Activated CD8-positive, alpha-beta memory T cell treated with anti-CD3 and anti-CD28 coated beads, Interleukin-2, amount 50 U/mL, for 24 hours (primary cell): ENCODE results near the gene NEUROG1.

Experiments used
- DNase-seq: peaks from one replicate; pipeline ENCODE4 v3.0.0-alpha.2; 2020; ENCODE audit errors: extremely low read depth

Gene NEUROG1

GRCh38 chr5:135535820-135536801, at the start of gene NEUROG1:
Gene NEUROG1 (minus strand): TSS chr5:135535964. CDS start chr5:135535690, 274 bp downstream.
- DNase-seq = no peak

- DNase-seq = no peak
Observed at GRCh38 chr5:135584918-135585317, 49.2 kb upstream of the NEUROG1 start.

GRCh38 chr5:135584276-135584675, 48.5 kb upstream of the NEUROG1 start:
- DNase-seq = no peak

- no peak for DNase-seq
Observed at GRCh38 chr5:135582099-135582781, 46.5 kb upstream of the NEUROG1 start.

GRCh38 chr5:135578685-135579341, 43.0 kb upstream of the NEUROG1 start, which contains the start of gene CXCL14:
Gene CXCL14 (minus strand): TSS chr5:135578991. CDS start chr5:135578778, 213 bp downstream.
- no peak for DNase-seq

- DNase-seq = no peak
Observed at GRCh38 chr5:135578305-135578684, 42.5 kb upstream of the NEUROG1 start.

- DNase-seq = no peak
Observed at GRCh38 chr5:135577421-135577820, 41.7 kb upstream of the NEUROG1 start.

- DNase-seq = no peak
Observed at GRCh38 chr5:135576075-135576599, 40.4 kb upstream of the NEUROG1 start.

- no peak for DNase-seq
Observed at GRCh38 chr5:135574493-135574892, 38.7 kb upstream of the NEUROG1 start.

- no peak for DNase-seq
Observed at GRCh38 chr5:135571902-135572301, 36.1 kb upstream of the NEUROG1 start.

GRCh38 chr5:135571066-135571609, 35.4 kb upstream of the NEUROG1 start:
- no peak for DNase-seq

- no peak for DNase-seq
Observed at GRCh38 chr5:135570453-135570764, 34.6 kb upstream of the NEUROG1 start.

GRCh38 chr5:135569755-135570452, 34.1 kb upstream of the NEUROG1 start:
- no peak for DNase-seq

- no peak for DNase-seq
Observed at GRCh38 chr5:135568923-135569360, 33.2 kb upstream of the NEUROG1 start.

GRCh38 chr5:135568246-135568645, 32.5 kb upstream of the NEUROG1 start:
- DNase-seq = no peak

GRCh38 chr5:135567661-135568060, 31.9 kb upstream of the NEUROG1 start:
- no peak for DNase-seq

- DNase-seq = no peak
Observed at GRCh38 chr5:135566422-135567400, 30.9 kb upstream of the NEUROG1 start.

- peak; percentile 53 for DNase-seq
Observed at GRCh38 chr5:135565725-135566421, 30.1 kb upstream of the NEUROG1 start.

GRCh38 chr5:135565266-135565665, 29.5 kb upstream of the NEUROG1 start:
- DNase-seq = no peak
